GM18520 (cell line): ENCODE results near the gene SMIM7.

ENCODE experiments used
- ATAC-seq: cut with Tn5 transposase; IDR thresholded peaks from one replicate; pipeline ENCODE4 v1.9.1; 2021; ENCODE audit not compliant: unreplicated experiment

Gene SMIM7

DNA sequence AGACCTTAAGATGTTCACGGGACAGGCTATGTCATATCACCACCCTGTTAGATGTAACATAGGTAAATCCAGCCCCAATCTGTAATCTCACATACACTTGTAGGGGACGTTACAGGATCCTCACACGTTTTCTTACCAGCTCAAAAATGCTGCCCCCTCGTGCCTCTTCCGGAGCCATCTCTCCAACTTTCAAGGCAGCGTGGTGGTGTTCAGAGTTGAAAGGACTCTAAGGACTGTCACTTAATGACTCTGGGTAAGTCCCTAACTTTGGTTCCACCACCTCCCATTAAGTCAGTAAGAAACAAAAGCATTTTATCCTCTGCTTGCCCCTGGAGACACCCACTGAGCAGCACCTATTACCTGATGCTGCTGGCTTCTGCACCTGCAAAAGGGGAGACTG lies 36.4 kb downstream of the SMIM7 start:
- no peak for ATAC-seq

DNA sequence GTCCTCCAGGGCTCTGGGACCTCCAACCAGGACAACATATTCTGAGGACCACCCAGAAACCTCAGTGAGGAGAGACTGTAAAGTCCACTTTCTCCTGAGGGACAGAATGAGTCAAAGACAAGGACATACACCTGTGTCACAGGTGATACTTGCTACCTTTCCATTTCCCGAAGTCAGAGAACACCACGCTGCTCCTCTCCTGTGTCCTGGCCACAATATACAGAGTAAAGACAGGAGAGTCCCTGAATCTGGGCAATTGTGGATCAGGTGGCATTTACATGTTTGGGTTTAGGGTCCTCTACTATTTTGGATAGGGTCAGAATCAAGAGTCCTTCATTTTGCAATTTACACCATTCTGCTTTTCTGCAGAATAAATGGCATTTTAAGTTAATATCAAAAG lies 36.9 kb downstream of the SMIM7 start:
- ATAC-seq: no peak

DNA sequence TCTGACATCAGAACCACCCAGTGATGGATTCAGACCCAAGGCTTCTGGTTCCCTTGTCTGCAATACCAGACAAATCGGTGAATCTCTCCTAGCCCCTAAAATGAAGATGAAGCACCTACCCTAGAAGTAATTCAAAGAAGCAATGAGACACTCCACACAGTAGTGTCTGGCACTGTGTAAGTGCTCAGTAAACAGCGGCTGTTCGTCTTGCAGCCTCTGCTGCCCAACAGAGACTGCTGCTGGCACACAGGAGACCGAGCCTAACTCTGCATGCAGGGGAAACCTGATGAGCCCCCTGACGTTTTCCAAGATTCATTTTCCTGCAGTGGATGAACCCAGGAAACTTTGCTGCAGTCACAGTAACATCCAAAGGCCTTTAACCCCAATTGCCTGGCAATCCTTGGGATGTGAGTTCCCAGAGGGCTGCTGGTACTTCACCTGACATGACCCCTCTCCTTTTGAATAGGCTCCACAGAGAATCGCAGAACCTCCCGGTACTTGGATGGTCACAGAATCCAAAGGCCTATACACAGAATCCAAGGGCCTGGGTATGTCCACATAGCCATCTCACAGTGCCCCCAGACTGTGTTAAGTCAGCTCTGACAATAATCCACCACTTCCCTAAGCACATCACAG lies 38.7 kb downstream of the SMIM7 start:
- ATAC-seq: no peak

DNA sequence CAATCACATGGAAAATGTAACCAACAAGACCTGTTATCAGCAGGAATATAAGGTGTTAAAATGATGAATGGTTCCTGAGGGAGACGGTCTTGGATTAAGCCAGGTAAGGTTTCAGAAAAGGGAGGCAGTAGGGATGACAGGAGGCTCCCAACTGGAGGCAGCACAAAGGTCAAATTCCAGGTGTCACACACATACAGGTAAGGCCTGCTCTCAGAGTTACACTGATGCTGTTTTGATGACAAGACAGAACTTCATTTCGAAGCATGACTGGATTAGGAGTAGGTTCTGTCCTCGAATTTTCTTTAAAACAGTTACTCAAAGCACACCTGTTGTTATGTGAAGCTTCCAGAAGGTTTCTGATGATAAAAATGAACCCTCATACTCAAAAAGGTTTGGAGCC lies 39.4 kb downstream of the SMIM7 start:
- no peak for ATAC-seq

DNA sequence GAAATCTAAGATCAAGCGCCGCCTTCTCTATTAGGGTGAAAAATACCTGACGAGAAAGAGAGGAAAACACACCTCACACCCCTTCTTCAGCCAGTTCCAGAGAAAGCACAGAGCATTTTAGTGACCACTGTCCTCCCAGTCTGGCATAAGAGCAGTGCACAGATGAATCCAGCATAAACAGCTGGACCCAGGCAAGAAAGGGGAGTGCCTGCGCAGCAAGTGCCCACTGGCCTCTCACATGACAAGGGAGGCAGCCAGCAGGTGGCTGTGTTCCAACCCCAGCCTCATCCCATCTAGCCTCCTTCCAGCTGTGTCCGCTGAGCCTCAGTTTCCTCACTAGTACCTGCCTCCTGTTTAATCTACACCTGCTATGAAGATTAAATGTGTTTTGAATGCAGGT lies 39.9 kb downstream of the SMIM7 start:
- ATAC-seq: no peak

DNA sequence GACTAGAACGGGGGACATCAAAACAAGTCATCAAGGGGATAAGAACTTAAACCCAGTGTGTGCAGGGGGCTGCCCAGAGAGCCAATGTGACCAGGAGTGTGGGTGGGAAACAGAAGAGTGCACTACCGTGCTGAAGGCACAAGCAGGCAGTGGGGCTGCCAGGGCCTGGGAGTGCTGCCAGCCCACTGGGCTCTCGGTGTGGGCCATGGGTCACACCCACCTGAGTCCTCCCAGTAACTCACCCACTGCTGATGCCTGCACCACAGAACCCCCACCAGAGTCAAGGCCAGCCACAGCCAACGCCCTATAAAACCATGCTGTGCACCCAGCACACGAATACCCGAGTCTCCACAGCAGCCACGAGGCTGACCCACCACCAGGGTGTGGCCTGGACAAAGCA lies 40.5 kb downstream of the SMIM7 start:
- ATAC-seq: no peak

DNA sequence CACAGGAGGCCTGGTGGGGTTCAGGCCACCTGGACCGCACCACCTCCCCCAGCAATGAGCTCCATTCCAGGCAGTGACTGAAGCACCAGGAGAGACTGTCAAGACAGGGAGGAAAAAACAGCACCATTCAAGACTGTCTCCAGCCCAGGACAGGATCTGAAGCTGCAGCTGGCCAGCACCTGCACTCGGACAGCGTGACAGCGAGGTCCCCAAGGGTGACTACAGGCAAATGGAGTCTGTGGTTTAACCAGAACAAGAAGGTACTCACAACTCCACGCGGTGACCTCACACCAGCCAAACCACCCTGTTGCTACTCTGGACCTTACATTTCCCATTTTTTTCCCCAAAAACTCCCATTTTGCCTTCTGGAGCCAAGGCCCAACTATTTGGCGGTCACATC lies 41.7 kb downstream of the SMIM7 start:
- ATAC-seq: no peak

DNA sequence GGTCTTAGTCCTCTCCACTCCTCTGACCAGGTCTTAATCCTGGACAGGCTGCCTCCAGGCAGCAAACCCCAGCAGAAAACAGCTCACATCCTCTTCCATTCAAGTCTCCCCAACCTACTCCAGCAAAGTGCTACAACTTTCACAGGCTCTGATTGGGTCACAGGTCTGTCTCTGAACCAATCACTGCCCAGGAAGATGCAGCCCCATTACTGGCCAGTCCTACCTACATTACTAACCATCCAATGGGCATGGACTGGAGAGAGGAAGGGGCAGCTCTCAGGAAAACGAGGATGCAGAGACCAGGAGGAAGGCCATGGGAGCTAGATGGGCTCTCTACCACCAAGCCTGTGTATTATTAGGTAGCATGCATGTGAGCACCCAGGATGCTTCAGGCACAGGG lies 44.1 kb downstream of the SMIM7 start:
- no peak for ATAC-seq

DNA sequence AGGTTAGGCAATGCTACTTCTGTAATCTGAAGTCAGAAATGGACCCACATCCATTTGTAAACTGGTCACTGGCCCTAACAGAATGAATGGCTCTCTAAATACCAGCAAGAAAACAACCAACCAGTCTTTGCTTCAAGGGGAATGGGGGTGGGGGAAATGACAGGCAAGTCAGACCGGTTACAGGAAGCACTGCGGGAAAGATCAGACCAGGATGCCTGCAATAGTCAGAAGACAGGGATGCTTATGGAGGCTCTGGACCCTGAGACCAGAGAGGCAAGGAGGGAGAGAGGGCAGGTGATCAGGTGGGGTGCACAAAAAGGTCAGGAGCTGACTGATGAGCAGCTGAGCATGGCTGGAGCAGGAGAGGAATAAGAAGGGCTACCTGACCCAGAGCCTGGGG lies 45.0 kb downstream of the SMIM7 start:
- ATAC-seq: no peak

DNA sequence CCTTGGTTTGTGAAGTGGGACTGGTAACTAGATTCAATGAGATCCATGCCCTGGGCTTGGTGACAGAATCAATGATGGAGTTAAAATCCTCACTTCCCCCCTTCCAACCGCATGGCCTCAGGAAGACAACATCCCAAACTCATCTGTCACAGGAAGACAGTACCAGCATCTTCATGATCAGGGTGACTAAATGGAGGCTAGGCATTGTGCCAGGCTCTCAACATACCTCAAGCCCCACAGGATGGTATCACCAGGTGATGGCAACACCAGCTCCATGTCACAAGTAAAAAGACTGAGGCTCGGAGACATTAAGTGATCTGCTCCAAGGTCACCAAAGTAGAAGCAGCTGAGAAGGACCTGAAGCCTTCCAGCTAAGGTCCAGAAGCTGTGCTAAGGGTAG lies 46.1 kb downstream of the SMIM7 start:
- no peak for ATAC-seq

DNA sequence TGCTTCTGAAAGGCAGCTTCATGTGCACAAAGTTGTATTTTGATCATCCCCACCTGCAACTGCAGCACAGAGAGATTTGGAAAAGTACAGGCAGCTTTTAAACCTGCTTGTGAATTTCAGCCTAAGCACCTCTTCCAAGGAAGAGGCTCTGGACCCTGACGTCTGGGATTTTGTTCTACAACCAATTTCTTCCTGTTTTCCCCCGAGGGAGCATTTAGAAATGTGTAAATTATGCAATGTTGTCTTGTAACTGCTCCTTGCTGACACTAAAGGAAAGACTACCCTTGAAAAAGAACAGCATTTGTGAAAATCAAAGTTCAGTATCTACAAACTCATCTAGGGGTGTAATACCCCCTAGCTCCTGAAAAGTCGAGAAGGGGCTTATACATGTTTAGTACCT lies 47.3 kb downstream of the SMIM7 start:
- ATAC-seq: no peak

DNA sequence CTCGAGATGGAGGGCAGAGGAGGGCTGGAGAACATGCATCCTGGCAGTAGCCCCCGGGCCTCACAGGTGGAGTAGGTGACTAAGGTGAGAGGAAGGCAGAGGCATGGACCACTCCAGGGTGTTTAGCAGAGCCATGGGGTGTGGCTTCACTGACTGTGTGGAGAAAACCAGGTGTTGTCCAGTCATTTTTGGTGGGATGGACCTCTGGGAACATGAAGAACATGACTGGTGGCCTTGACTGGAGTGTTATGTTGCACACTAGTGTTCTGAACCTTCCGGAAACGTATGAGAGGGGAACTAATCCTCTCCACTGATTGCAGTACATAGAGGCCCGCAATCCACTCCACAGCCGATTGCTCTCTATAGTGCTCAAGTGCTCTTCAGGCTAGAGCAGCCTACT lies 48.8 kb downstream of the SMIM7 start:
- no peak for ATAC-seq

DNA sequence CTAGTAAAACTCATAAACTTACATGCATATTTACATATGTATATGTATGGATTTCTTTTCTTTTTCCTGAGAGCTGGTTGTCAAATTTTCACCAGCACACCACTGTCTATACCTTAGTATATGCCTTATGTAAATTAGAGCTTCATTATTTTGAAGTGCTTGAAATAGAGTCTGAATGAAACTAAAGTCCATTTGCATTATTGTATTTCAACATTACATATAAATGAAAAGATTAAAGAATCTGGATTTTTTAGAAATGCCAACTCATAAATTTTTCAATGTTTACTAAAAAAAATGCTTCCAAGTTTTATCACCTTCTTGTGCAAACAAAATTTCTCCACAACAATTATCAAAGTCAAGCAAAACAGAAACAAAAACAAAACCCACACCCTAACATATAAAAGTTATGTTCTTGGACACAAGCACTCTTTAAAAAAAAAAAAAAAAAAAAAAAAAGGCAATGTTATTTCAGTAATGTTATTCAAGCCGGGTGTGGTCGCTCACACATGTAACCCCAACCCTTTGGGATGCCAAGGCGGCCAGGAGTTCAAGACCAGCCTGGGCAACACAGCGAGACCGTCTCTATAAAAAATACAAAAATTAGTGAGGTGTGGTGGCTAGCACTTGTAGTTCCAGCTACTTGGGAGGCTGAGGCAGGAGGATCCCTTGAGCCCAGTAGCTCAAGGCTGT lies 50.3 kb downstream of the SMIM7 start:
- no peak for ATAC-seq

DNA sequence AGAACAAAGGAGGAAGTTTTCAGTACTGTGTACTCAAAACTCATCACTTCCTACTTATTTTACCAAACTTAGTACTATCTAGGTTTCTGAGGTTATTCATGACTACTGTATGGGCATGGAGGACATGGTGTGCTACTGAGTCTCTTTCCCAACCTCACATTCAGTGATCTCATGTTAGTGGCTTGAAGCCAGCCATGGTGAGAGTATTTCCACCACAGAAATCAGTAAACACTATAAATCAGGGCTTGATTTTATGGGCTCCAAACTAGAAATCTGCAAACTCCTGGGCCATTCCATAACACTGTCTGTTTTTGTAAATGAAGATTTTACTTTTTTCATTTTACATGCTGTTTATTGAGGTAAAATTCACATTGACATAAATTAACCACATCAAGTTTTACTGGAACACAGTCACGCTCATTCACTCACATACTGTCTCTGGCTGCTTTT lies 51.6 kb downstream of the SMIM7 start:
- ATAC-seq: no peak

DNA sequence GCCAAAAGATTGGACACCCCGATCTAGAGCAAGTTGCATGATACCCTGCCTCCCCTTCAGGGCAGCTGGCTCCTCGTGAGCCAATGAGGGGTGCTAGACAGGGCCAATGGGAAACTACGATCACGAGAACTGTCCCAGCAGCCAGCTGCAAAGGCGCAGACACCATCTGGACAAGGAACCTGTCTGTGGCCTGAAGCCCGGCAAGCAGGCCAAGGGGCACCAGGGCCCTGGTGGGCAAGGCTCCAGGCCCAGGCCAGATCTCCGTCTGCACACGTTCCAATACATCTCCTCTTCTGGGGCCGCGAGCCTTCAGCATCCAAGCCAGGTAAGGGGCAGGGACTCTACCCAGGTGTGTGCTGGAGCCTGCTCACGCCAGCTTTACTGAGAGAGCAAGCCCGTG lies 52.1 kb downstream of the SMIM7 start:
- ATAC-seq: no peak

DNA sequence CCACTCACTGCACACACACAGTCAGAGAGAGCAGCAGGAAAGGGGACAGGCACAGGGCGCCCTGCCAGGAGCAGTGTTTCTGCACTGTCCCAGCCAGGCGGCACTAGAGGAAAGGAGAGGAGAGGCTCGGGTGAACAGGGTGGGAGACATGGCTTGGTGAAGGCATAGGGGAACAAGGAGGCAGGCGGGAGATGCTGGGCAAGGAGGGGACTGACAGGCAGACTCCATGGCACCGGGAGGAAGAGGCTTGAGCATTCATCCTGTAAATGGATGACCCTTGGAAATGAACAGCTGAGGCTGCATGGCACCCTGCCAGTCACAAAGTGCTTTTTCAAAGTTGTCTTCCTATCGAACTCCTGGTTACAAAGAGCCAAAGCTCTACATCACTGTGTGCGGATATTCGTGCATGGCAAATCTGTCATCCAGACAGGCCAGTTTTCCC lies 54.4 kb downstream of the SMIM7 start:
- ATAC-seq: no peak

DNA sequence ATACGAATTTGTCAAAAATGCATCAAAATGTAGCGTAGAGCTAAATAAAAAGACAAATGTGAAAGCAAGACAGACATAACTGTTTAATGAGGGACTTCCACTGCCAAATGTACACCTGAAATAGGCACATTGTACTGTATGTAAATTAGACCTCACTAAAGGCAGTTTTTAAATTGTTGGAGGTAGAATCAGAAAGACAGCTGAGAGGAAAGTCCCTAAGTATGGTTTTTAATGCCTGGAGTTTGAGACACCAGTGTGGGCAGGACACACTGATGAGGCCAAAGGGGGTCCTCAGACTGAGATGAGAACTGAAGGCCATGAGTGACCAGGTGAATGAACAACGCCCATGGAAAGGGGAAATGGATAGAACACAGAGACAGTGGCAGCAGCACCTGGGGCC lies 54.8 kb downstream of the SMIM7 start:
- no peak for ATAC-seq

DNA sequence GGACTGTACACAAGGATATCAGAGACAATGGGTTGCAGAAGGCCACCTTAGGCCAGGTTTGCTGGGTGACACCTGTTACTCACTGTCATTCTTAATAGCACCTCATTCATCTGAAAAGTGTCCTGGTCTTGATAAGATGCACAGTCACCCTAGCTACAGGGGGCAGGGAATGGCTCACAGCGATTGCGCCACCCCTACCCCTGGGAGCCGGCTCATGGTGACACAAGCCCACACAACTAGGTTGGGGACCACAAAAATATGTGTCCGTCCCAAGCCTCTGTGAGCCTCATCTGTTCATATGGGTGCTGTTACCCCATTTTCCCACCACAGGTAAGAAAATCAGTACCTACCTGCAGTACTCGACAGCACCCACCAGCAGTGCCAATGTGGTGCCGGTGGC lies 55.3 kb downstream of the SMIM7 start:
- ATAC-seq: no peak

DNA sequence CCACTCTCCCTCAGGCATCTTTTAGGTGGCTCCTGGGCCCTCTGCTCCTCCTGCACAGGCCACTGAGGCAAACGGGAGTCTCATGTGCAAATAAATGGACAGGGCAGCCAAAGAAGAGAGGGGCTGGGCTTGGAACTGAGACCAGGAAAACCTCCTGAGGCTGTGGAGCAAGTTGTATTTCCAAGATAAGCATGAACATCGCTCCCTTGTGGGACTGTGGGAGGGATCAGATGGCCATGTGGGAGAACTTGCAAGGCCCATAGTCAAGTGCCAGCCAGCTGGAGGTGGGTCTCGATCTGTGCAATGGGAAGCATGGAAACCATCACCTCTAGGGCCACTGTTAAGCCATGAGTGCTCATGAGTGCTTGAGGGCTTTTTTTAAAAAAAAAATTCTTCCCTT lies 56.9 kb downstream of the SMIM7 start:
- no peak for ATAC-seq

DNA sequence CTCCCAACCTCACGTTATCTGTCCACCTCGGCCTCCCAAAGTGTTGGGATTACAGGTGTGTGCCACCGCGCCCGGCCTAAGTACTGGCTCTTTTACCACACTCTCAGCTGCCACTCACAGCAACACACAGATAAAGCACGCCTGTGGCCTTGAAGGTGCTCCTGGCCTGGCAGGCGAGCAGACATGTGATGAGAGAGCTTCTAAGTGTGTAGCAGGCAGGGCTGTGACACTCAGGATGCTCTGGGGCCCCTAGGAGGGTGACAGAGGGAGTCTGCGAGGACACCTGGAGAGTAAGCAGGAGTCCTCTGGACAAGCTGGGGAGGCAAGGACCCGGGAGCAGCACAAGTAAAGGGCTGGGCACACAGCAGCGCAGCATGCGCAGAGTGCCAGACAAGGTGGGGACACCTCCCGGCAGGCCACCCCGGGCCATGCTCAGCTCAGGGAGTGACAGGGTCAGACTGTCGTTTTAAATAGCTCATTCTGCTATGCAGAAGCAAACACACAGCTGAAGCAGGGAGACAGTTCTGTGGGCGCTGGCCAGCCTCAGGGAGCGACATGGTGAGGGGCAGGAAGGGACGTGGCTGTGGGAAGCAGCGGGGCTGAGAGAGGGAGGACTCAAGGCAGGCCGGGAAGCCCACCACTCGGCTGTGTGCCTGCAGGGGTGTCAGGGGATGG lies 58.4 kb downstream of the SMIM7 start:
- ATAC-seq: no peak

DNA sequence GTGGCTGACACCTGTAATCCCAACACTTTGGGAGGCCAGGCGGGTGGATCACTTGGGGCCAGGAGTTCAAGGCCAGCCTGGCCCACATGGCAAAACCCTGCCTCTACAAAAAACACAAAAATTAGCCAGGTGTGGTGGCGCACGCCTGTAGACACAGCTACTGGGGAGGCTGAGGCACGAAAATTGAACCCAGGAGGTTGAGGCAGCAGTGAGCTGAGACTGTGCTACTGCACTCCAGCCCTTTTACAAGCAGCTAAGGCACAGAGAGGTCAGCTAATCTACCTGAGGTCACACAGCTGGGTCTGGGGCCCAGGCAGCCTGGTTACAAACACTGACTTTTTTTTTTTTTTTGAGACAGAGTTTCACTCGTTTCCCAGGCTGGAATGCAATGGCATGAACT lies 59.1 kb downstream of the SMIM7 start:
- ATAC-seq: no peak

DNA sequence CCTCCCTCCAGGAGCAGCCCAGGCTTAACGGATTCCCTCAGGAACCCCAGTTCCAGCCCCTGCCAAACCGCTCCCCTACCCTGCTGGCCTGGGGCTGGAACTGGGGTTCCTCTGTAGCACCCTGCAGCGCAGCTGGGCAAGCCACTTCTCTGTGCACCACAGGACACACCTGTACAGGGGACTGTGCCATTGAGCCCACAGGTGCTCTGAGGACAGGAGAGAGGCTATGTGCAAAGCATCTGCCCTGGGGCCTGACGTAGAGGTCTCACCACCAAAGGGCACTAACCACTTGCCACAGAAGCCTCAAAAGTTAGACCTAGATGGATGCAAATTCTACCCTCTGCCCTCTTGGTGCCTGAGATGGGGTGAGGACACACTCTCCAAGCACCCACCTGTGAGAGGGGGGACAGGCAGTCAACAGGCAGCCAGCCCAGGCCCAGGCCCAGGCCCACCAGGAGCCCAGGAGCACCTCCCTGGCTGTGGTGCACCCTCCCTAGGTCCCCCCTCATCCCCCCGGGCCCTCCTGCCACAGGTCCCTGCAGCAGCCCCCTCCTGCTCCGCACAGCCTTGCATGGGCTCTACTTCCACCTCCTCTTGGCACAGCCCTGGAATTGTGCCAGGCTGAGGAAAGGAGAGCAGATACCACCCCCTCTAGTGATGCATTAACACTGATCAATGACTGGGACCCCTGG lies 60.1 kb downstream of the SMIM7 start:
- ATAC-seq: no peak
